GM23248 (cell line): ENCODE measurements around the gene ATP10A.

ENCODE experiments used
- EZH2 ChIP-seq: fragments of 200-600 bp; sonication (generic); IDR thresholded peaks from 2 replicates; pipeline ENCODE4 v1.6.1; 2018; ENCODE audit warnings: antibody characterized with exemption, mild to moderate bottlenecking; ENCODE audit not compliant: insufficient read depth, poor library complexity, severe bottlenecking
- EZH2phosphoT487 ChIP-seq: fragments of 200-600 bp; sonication (generic); IDR thresholded peaks from 2 replicates; pipeline ENCODE4 v1.6.1; 2018; ENCODE audit warnings: antibody characterized with exemption, moderate library complexity, mild to moderate bottlenecking, low read depth; ENCODE audit not compliant: insufficient read depth

DNA sequence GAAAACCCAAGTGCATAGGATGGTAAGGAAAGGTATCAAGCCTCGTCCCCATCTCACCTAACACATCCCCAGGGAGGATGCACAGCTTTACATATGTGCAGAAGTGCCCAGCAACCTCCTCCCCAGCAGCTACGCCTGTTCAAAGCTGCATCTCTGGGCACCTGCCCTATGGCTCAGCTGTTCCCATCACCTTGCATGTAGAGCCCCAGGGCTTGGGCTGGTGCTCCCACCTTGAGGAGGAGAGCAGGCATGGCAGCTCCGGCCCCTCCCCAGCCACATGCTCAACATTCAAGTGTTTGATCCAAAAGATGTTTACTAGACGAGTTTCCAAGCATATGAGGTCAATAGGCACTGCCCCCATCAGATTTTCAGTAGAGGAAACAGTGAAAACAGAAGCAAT lies 173.5 kb downstream of the ATP10A start:
- TF ChIP-seq EZH2 (no peak), EZH2phosphoT487 (no peak)
